Activated T-helper 9 cell treated with anti-CD3 and anti-CD28 coated beads, Interleukin-2, amount 50 U/mL, for 16 hours (primary cell): Measurements from ENCODE around the gene CMTM8.
A peak's percentile ranks its signal among the peaks of the same experiment; 100 is the strongest.
"Not testable (repeated sequence)": the region's sequence is repeated elsewhere in the genome, so short reads cannot be mapped to it uniquely, and the experiment has no call there.

ENCODE experiments used
- DNase-seq: peaks from one replicate; pipeline ENCODE4 v3.0.0-alpha.2; 2020; ENCODE audit warnings: low read depth

The CMTM8 gene

GRCh38 chr3:32383136-32383711 lies 144.7 kb downstream of the CMTM8 start:
- no peak for DNase-seq

- DNase-seq, result no peak
Measured at GRCh38 chr3:32384938-32385337, 146.5 kb downstream of the CMTM8 start.

- DNase-seq, result no peak
Measured at GRCh38 chr3:32387512-32387911, 149.0 kb downstream of the CMTM8 start.

DNA sequence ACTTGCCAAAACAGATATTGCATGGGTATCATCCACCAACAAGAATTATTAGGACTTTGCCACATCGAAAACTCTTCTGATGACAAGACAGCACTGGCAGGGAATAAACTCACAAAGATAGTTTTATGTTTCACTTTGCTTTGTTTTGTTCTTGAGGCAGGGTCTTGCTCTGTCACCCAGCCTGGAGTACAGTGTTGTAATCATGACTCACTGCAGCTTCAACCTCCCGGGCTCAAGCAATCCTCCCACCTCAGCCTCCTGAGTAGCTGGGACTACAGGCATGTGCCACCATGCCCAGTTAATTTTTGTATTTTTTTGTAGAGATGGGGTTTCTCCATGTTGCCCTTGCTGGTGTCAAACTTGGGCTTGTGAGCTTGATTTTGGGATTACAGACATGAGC lies 151.1 kb downstream of the CMTM8 start:
- not testable (repeated sequence) for DNase-seq

DNA sequence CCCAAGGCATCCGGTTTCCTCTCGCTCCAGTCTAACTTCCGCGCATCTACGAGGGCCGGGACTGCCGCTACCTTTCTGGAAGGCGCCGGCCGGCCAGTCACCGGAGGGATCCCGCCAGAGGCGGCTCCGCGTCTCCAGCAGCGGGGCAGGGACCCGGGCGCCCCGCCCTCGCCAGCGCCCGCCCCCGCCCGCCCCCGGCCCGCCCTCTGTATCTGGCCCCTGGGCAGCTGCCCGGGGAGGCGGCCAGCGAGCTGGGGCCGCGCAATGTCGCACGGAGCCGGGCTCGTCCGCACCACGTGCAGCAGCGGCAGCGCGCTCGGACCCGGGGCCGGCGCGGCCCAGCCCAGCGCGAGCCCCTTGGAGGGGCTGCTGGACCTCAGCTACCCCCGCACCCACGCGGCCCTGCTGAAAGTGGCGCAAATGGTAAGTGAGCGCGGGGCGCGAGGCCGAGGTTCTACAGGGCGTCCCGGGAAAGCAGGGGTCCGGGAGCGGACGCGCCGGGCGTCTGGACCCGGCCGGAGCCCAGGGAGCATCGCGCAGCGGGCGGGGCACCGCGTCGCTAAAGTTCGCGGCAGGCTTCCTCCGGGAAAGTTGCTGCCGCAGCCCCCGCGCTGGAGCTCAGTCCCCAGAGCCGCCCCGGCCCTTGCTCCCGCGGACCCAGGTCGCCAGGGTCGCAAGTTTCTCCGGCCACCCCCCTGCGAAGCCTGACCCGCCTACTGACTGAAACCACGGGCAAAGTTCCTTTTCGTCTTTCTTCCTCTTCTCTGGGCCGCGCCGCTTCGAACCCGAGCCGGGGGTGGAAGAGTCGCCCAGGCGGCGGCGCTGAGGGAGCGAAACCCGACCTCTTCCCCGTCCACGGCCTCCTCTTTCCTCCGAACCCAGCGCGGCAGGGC lies 153.4 kb downstream of the CMTM8 start, which contains the start of gene CMTM7:
CMTM7 (plus strand) TSS at position 211 of the 893 bp plus-strand sequence; CDS start at position 265, 54 bp downstream.
- peak; percentile 49 for DNase-seq

DNA sequence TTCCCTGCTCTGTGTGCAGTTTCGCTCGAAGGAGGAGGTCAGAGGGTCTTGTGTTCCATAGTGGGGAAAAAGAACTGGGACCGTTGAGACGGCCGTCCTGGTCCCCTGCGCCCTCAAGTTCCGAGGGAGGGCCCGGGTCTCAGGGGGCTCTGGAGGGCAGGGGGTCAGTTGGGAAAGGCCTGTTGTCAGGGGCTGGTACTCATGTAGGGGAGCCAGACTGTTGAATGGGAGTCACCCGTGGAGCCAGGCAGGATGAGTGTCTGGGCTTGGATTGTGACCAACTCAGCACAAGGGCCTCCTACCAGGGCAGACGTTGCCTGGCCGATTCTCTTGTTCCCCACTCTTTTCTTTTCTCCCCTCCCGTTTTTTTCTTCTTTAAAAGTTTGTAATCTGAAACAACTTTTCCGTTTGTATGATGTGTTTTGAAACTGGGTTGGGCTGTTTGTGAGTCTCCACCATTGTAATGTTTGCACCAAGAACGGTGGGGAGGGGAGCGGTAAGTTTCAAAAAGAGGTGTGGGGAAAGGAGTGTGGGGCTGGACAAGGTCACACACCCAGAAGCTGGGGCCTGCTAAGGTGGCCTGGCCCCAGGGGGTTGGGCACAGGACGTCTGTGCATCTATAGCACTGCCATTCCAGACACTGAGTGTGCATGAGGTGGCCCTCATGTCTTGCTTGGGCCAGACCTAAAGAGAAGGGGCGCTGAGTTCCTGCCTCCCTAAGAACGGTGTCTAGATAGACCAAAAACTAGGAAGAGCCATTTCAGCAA lies 154.2 kb downstream of the CMTM8 start:
- DNase-seq, result no peak

DNA sequence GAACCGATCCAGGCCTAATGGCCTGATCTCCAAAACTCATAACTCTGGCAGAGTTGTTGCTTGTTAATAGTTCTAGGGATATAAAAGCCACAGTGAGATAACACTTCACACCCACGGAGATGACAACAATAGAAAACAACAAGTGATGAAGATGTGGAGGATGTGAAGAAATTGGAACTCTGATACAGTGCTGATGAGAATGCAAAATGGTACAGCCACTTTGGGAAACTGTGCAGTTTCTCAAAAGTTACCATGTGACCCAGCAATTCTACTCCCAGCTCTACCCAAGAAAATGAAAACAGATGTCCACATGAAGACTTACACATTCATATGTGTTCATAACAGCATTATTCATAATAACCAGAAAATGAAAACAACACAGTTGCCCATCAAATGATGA lies 157.0 kb downstream of the CMTM8 start:
- no peak for DNase-seq

DNA sequence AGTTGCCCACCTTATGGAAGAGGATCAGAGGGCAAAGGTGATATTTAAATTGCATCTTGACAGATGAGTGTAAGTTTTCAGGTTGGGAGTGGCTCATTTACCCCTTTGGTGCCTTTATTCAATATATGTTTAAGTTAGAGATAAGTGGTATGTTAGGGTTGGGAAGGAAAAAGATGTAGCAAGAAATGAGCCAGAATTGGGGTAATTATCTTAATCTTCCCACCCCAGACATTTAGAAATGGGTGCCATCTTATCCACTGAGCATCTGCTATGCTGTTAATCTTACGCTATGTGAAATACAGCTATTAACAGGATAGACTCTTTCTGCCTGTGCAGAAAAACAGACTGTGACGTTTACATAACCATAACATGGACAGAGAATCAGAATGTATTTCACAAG lies 159.5 kb downstream of the CMTM8 start:
- DNase-seq, result no peak

- DNase-seq, result no peak
Measured at GRCh38 chr3:32398531-32398930, 160.1 kb downstream of the CMTM8 start.

- DNase-seq, result no peak
Measured at GRCh38 chr3:32399030-32399620, 160.6 kb downstream of the CMTM8 start.

- DNase-seq, result no peak
Measured at GRCh38 chr3:32401126-32401525, 162.6 kb downstream of the CMTM8 start.

- DNase-seq, result peak; percentile 41
Measured at GRCh38 chr3:32401556-32402081, 163.1 kb downstream of the CMTM8 start.

DNA sequence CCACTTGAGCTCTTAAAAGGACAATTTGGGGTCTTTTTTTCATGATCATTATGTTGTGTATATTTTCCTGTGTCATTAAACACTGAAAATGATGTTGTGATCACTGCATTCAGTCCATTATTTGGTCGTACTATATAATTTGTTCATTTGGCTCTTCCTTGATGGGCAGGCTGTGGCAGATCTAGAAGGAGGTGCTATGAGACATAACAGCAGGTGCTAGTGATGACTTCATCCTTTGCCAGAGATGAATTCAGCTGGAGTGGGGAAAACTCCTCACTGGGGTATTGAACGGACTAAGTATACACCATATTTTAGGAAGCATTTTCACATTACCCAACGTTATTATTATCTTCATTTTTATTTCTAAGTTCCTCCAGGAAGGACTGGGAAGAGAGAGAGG lies 165.2 kb downstream of the CMTM8 start:
- no peak for DNase-seq

- no peak for DNase-seq
Measured at GRCh38 chr3:32404714-32405113, 166.2 kb downstream of the CMTM8 start.

DNA sequence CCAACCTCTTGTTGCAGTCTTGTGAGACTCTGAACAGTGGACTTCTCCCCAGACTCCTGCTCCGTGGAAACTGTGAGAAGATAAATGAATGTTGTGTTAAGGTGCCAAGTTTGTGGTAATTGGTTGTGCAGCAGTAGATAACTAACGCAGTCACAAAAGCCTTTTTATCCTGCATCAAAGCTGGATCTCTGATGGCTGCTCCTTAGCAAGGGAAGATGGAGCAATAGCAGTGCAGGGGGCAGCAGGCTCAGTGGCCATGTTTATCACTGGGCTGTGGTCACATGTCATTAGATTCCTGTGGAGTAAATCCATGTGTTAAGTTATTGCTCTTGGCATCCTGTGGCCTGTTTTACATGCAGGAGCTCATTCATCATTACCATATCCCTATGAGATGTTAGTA lies 166.7 kb downstream of the CMTM8 start:
- no peak for DNase-seq

DNA sequence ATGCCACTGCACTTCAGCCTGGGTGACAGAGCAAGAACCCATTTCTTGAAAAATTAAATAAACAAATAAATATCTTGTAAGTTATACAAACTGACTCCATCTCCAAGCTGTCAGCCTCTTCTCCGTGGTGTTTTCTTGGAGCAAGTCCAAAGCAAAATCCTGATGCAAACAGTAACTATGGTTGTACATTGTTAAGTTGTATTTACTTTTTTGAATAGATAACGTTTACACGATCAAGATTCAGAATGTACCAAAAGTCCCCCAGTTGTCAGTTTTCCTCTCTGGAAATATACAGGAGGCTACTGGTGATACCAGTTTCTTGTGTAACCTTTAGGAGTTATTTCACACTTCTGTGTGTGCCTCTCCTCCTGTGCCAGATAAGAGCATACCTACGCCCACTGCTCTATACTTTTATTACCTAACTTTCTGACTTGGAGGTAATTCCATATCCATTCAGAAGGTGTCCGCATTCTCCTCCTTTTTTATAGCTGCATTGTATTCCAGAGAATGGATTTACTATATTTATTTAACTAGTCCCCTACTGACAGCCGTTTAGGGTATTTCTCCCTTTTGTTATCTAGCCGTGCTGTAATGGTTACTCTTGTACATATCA lies 167.3 kb downstream of the CMTM8 start:
- no peak for DNase-seq

GRCh38 chr3:32406486-32407408 lies 168.3 kb downstream of the CMTM8 start:
- no peak for DNase-seq

DNA sequence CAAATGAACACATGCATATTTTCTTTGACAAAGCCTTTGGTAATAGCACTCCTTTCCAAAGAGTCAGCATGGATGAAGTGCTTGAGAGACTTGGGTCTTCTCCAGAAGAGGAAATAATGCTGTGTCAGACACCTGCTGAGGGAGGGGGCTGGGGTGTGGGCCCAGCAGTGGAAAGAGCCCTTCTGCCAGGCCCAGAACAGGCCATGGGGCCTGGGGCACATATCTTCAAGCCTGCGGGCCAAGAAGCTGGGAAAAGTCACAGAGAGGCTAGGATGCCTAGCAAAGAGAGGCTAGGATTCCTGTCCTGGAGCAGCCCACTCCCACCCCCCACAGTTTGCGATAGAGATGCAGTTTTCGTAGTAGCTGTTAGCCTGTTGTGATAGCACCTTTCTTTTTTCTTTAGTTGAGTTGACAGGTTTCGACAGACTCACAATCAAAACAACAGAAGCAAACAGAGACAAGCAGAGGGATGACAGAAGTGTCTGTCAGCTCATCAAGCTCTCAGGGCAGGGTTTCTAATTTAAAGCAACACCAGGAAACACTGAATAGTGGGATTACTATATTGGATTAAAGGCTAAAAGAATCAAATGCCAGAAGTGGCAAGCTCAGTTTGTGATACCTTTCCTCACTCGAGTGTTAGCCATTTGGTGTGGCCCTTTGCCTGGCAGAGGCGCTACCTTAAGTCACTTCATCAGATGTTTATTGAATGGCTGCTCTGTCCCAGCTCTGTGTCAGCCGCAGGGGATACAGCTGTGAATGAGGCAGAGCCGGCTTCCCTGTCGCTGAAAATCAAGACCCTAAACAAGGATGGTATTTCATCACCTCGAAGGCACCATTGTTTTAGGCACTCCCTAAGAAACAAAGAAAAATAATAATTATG lies 172.1 kb downstream of the CMTM8 start:
- no peak for DNase-seq

- DNase-seq, result no peak
Measured at GRCh38 chr3:32411442-32411841, 173.0 kb downstream of the CMTM8 start.

DNA sequence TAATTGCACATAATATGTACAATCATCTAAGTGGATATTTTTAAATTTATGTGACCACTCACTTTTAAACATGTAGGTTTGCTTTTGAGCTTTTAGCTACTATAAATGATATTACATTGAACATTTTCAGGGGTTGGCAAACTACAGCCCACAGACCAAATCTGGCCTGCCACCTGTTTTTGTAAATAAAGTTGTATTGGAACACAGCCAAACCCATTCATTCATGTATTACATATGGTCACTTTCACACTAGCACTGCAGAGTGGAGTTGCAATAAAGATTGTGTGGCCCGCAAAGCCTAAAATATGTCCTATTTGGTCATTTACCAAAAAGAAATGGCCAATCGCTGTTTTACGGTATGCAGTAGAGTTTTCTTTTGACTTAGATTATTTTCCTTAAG lies 174.4 kb downstream of the CMTM8 start:
- no peak for DNase-seq
